Heart right ventricle (tissue), 16 donors: Measurements from ENCODE around the gene ITGA1. TPM values are rescaled to one million over a fixed set of nuclear protein-coding genes. Genes with fewer than 3 reads are reported as not detected.
A peak's percentile ranks its signal among the peaks of the same experiment; 100 is the strongest.

Experiments used
- ATAC-seq, 8 donors: fragments of 200-7000 bp; cut with Tn5 transposase; one replicate each; pipeline ENCODE4 v1.9.1; 2020; ENCODE audit warnings: mild to moderate bottlenecking in 8 of 8, moderate library complexity in 8 of 8, moderate number of reproducible peaks in 1 of 8
- DNase-seq, 2 donors: peaks; one replicate each; pipeline ENCODE4 v3.0.0-alpha.2; 2020
- H3K27ac ChIP-seq, 10 donors: fragments of 200-600 bp; sonication (generic) in 2 of 10; one replicate each; pipeline versions ENCODE4 v1.5.0 to v1.8.0; 2020 to 2022; ENCODE audit warnings: mild to moderate bottlenecking in 3 of 10
- H3K27me3 ChIP-seq, 7 donors: fragments of 200-600 bp; one replicate each; pipeline ENCODE4 v1.8.0; 2021 to 2022; ENCODE audit warnings: mild to moderate bottlenecking in 2 of 7
- H3K36me3 ChIP-seq, 9 donors: fragments of 200-600 bp; sonication (generic) in 1 of 9; one replicate each; pipeline versions ENCODE4 v1.5.0 to v1.8.0; 2020 to 2022; ENCODE audit warnings: mild to moderate bottlenecking in 2 of 9
- H3K4me1 ChIP-seq, 9 donors: fragments of 200-600 bp; sonication (generic) in 1 of 9; one replicate each; pipeline versions ENCODE4 v1.5.0 to v1.8.0; 2020 to 2022; ENCODE audit warnings: mild to moderate bottlenecking in 4 of 9
- H3K4me3 ChIP-seq, 10 donors: fragments of 200-600 bp; sonication (generic) in 2 of 10; one replicate each; pipeline versions ENCODE4 v1.5.0 to v1.8.0; 2020 to 2022; ENCODE audit warnings: mild to moderate bottlenecking in 7 of 10, moderate library complexity in 2 of 10
- H3K9me3 ChIP-seq, 11 donors: fragments of 200-600 bp in 10 of 11; sonication (generic) in 2 of 11; one replicate each; pipeline versions ENCODE4 v1.5.0 to v1.8.0; 2013 to 2022; ENCODE audit warnings: mild to moderate bottlenecking in 2 of 11, control low read depth in 1 of 11, moderate library complexity in 1 of 11
- CTCF ChIP-seq, 9 donors: fragments of 200-600 bp; sonication (generic) in 2 of 9; IDR thresholded peaks; one replicate each; pipeline versions ENCODE4 v1.5.0 to v1.8.0; 2021 to 2022; ENCODE audit warnings: antibody characterized with exemption in 9 of 9, mild to moderate bottlenecking in 5 of 9, moderate library complexity in 1 of 9
- WGBS, 2 donors: extraction: QIAGEN DNeasy Blood & Tissue Kit; methylation state at CpG; one replicate each; pipeline ENCODE4 v1.1.7; 2013; ENCODE audit warnings: inconsistent platforms in 1 of 2; 5-methylcytosine and 5-hydroxymethylcytosine counted together
- intact Hi-C, 10 donors: fragments of 100-400 bp; cut with DNase I; formaldehyde crosslinking; loops; one replicate each; pipeline versions ENCODE4 v1.11.1 to v1.14.2; 2022
- polyA plus RNA-seq, 2 donors: library from polyadenylated mRNA; stranded (reverse); fragments of 200-250 nt; gene quantifications; one replicate each; pipeline ENCODE4 v1.2.3, GENCODE V29; 2013
- total RNA-seq, 10 donors: library from RNA; stranded (reverse); fragmentation: NEBNext Ultra II Directional in 3 of 10; extraction: Animal tissue kit (Norgen Biotek cat#: 25700) in 3 of 10; gene quantifications; one replicate each; pipeline versions ENCODE4 v1.2.1 to v1.2.4, GENCODE V29; 2021 to 2023
- donor health status: Arrhythmogenic right ventricular cardiomyopathy.
- donor health status: ischemic (EF 13 %, LVEDD 7.1; RV severe dilation, severe dysfunction).
- donor health status: healthy with polysubstance abuse.
- donor health status: DM: no; HTN: yes; CAD: no.
- donor health status: DM: no; HTN: no; CAD: no.
- donor health status: ischemic (EF 25% LVEDD 6.9; RV normal size, moderate dysfunction).
- donor health status: ischemic (EF 25% LVEDD 5.7; RV mildly dilated, moderate dysfunction).
- donor health status: healthy.
- donor health status: DM: yes; HTN: yes; CAD: no.
- donor health status: Ischemic cardiomyopathy.
- donor health status: ischemic (EF 35%, LVEDD 5.7; RV mildly dilated, moderate dysfunction).
- donor health status: nonischemic (EF 11% LVEDD 7.7; RV severe dilation, severe dysfunction).
- donor health status: DM: yes; HTN: yes; CAD: no.
- donor health status: PGD.
- donor health status: ischemic (EF 29% LVEDD 5.4; RV normal size, mild dysfunction).
- donor health status: nonischemic (EF 23%, LVEDD 6.1; RV moderate dilation, normal function).

The ITGA1 gene
- total and polyA plus RNA-seq, 12 donors, result 7.7 to 48.2 (median 24.3) TPM

GRCh38 chr5:52990528-52990925, 202.8 kb downstream of the ITGA1 start:
- TF ChIP-seq CTCF (IDR thresholded peaks at IDR 0.05), result no peak
- Histone ChIP-seq H3K4me1 (peaks cover 0 to 28% (median 15%) of the 10 kb centered on the region in 9 donors), H3K27ac (peak overlapping the region in 1 of 10 donors; percentile 51), H3K9me3 (no peaks in the 10 kb centered on the region), H3K36me3 (no peaks in the 10 kb centered on the region), H3K4me3 (peak overlapping the region in 7 of 10 donors; percentile 55 to 75 (median 66)), H3K27me3 (peaks cover 0 to 14% (median 0%) of the 10 kb centered on the region in 7 donors)
- 60 to 64% methylated on average over 4 of the region's 4 CpGs for WGBS, 2 donors
- no peak for DNase-seq
- no peak for ATAC-seq
- intact Hi-C loops, result no loop called here

- no peak for TF ChIP-seq CTCF (IDR thresholded peaks at IDR 0.05)
- WGBS, 2 donors, result 79 to 90% methylated on average over 2 of the region's 2 CpGs
- intact Hi-C loops, result no loop called here
Measured at GRCh38 chr5:52993367-52993766, 205.7 kb downstream of the ITGA1 start.

GRCh38 chr5:52994266-52994665, 206.6 kb downstream of the ITGA1 start:
- no peak for TF ChIP-seq CTCF (IDR thresholded peaks at IDR 0.05)
- Histone ChIP-seq H3K4me1 (peaks cover 0 to 14% (median 9%) of the 10 kb centered on the region in 9 donors), H3K27me3 (peaks cover 0 to 8% (median 0%) of the 10 kb centered on the region in 7 donors), H3K9me3 (no peaks in the 10 kb centered on the region), H3K4me3 (no peak overlapping the region), H3K27ac (no peak overlapping the region), H3K36me3 (no peaks in the 10 kb centered on the region)
- ATAC-seq, result no peak
- no peak for DNase-seq
- intact Hi-C loops, result no loop called here
- WGBS, 2 donors, result 94 to 99% methylated on average over 1 of the region's 1 CpG

More at GRCh38 chr5:52993367-52993766, 205.7 kb downstream of the ITGA1 start:
- H3K9me3 ChIP-seq, result no peaks in the 10 kb centered on the region
- H3K36me3 ChIP-seq, result no peaks in the 10 kb centered on the region
- H3K4me1 ChIP-seq, result peaks cover 0 to 23% (median 14%) of the 10 kb centered on the region in 9 donors
- no peak overlapping the region for H3K4me3 ChIP-seq
- peaks cover 0 to 14% (median 0%) of the 10 kb centered on the region in 7 donors for H3K27me3 ChIP-seq
- H3K27ac ChIP-seq, result no peak overlapping the region
- no peak for DNase-seq
- ATAC-seq, result no peak

GRCh38 chr5:52995095-52995494, 207.4 kb downstream of the ITGA1 start:
- intact Hi-C loops, result no loop called here
- peaks cover 0 to 2% (median 0%) of the 10 kb centered on the region in 7 donors for H3K27me3 ChIP-seq
- H3K36me3 ChIP-seq, result no peaks in the 10 kb centered on the region
- no peaks in the 10 kb centered on the region for H3K9me3 ChIP-seq
- WGBS, 2 donors, result 91 to 94% methylated on average over 1 of the region's 1 CpG
- no peak overlapping the region for H3K4me3 ChIP-seq
- no peak overlapping the region for H3K27ac ChIP-seq
- H3K4me1 ChIP-seq, result peaks cover 0 to 8% (median 6%) of the 10 kb centered on the region in 9 donors
- no peak for DNase-seq
- TF ChIP-seq CTCF (IDR thresholded peaks at IDR 0.05), result no peak
- no peak for ATAC-seq
